Lower leg skin (tissue), 4 donors: ENCODE measurements around the gene OXCT1. TPM values are rescaled to one million over a fixed set of nuclear protein-coding genes. Genes with fewer than 3 reads are reported as not detected.

Experiments used
- DNase-seq, 2 donors: peaks; one replicate each; pipeline ENCODE4 v3.0.0-alpha.2; 2019; ENCODE audit warnings: low spot score in 2 of 2
- H3K4me3 ChIP-seq: fragments of 200-600 bp; sonication (generic); 2 replicates; pipeline ENCODE4 v1.5.1; 2017; ENCODE audit warnings: mild to moderate bottlenecking, low read depth; ENCODE audit not compliant: poor library complexity, severe bottlenecking
- POLR2A ChIP-seq, 2 donors: fragments of 450-650 bp; IDR thresholded peaks; one replicate each; pipeline ENCODE4 v1.6.1; 2016 to 2017; ENCODE audit warnings: antibody characterized with exemption in 2 of 2, mild to moderate bottlenecking in 1 of 2, moderate library complexity in 1 of 2
- WGBS, 2 donors: methylation state at CpG; one replicate each; pipeline ENCODE4 v1.1.5; 2018; 5-methylcytosine and 5-hydroxymethylcytosine counted together
- intact Hi-C: fragments of 100-400 bp; cut with DNase I; formaldehyde crosslinking; loops from one replicate; pipeline ENCODE4 v1.15.0; 2023; ENCODE audit warnings: low total_unique reads
- total RNA-seq, 4 donors: library from RNA; depleted of rRNA; stranded (reverse); fragments of >200 nt; gene quantifications; one replicate each; pipeline ENCODE4 v1.1.0, GENCODE V29; 2016
- TF ChIP-seq, protein P1 (sequence below), 3 donors: fragments of 450-650 bp; IDR thresholded peaks; one replicate each; pipeline ENCODE4 v1.5.1; 2016; ENCODE audit warnings: antibody characterized with exemption in 3 of 3, mild to moderate bottlenecking in 3 of 3, moderate library complexity in 2 of 3

The OXCT1 gene
- total RNA-seq, 4 donors from 2014 or later = 19.0 to 28.8 (median 20.9) TPM

DNA sequence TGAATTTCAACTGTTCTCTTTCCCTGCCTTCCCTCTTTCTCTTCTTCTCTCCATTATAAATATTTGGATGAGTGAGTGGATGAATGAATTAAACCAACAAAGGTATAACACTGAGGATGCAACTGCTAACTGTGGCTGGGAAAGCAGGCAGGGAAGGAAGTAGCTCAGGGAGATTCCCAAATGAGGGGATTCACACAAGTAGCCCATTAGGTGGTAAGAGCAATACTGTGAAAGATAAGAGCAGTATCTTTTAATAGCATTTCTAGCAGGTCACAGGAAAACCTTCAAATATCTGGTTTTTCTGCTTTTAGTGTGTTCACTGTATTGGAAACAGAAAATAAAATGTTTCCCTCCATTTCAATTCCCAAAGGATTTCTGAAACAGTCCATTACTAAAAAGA, 105.6 kb downstream of the OXCT1 start:
- H3K4me3 ChIP-seq = no peak overlapping the region
- intact Hi-C loops = no loop called here
- DNase-seq = no peak
- TF ChIP-seq, protein P1, sequence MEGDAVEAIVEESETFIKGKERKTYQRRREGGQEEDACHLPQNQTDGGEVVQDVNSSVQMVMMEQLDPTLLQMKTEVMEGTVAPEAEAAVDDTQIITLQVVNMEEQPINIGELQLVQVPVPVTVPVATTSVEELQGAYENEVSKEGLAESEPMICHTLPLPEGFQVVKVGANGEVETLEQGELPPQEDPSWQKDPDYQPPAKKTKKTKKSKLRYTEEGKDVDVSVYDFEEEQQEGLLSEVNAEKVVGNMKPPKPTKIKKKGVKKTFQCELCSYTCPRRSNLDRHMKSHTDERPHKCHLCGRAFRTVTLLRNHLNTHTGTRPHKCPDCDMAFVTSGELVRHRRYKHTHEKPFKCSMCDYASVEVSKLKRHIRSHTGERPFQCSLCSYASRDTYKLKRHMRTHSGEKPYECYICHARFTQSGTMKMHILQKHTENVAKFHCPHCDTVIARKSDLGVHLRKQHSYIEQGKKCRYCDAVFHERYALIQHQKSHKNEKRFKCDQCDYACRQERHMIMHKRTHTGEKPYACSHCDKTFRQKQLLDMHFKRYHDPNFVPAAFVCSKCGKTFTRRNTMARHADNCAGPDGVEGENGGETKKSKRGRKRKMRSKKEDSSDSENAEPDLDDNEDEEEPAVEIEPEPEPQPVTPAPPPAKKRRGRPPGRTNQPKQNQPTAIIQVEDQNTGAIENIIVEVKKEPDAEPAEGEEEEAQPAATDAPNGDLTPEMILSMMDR (IDR thresholded peaks at IDR 0.05) = no peak
- no peak for TF ChIP-seq POLR2A (IDR thresholded peaks at IDR 0.05)

DNA sequence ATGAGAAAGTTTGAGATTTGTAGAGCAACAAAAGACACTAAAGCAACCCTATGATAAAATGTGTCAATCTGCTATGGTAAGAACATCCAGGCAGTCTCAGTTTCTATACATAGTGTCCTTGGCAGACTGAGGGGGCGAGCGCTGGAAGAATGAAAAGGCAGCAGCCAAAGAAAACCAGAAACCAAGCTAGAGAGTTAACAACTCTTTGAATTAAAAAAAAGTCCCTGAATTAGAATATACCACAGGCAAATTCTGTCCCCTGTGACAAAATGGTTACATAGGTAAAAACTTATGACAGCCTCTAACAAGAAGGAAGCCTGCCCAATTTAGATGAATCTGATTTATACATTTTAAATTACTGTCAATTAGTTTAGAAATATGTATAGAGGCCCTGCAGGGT, 106.7 kb downstream of the OXCT1 start:
- DNase-seq = no peak
- intact Hi-C loops = no loop called here
- no peak overlapping the region for H3K4me3 ChIP-seq
- 84% methylated on average over 2 of the region's 2 CpGs for whole genome bisulfite sequencing, 2 donors
- TF ChIP-seq, protein P1 (IDR thresholded peaks at IDR 0.05) = no peak
- no peak for TF ChIP-seq POLR2A (IDR thresholded peaks at IDR 0.05)

DNA sequence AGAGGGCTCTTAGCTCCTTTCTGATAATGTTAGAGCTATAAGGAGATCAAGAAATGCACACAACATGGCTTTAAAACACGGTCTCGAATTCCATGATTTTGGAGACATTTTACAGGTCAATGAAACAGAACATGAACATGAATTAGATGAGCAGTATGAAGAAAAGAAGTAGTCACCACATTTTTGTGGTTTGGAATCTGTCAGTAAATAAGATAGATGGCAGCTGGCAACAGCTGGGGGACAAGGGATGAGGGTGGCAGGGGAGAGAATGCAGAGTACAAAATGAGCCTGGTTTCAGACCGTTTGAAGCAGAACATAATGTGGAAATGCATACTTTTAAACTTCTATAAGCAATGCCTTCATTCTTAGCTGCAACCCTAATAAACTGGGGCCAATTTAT, 107.1 kb downstream of the OXCT1 start:
- no peak for TF ChIP-seq POLR2A (IDR thresholded peaks at IDR 0.05)
- TF ChIP-seq, protein P1 (IDR thresholded peaks at IDR 0.05) = no peak
- intact Hi-C loops = no loop called here
- WGBS, 2 donors = 49 to 55% methylated on average over 3 of the region's 3 CpGs
- no peak overlapping the region for H3K4me3 ChIP-seq
- no peak for DNase-seq

DNA sequence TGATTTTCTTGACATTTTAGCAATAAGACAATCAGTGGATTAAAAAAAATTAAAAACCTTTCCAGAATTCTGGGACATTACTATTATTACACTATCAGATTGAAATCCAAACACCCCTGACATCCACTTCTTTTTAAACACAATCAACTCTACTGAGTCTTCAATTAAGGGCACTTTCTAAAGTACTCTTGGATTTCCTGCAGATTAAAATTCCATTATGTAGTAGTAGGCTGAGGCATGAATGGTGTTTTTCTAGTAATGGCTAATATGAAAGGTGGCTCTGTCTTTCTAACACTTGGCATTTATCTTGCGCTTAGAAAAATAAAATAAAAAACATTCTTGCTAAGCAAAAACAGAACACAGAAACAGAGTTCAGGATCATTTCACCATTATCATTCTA, 107.8 kb downstream of the OXCT1 start:
- no peak for DNase-seq
- WGBS, 2 donors = 88 to 93% methylated on average over 1 of the region's 1 CpG
- TF ChIP-seq POLR2A (IDR thresholded peaks at IDR 0.05) = no peak
- TF ChIP-seq, protein P1 (IDR thresholded peaks at IDR 0.05) = no peak

DNA sequence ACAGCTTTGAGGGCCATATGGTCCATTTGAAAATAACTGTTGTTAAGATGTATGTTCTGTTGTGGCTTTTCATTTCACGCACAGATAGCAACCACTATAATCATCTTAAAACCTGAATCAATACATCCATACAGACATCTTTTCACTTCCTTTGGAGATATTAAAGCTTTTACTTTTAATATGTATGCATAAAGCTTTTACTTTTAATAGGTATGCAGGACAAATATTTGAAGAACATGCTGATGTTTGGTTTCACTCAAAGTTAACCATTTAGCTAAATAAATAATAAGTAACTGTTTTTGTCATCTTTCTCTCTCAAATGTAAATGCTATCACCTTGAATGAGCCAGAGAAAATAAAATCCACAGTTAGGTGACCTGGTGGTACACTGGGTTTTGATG, 108.6 kb downstream of the OXCT1 start:
- intact Hi-C loops = no loop called here
- WGBS, 2 donors = 39 to 96% methylated on average over 1 of the region's 1 CpG
- H3K4me3 ChIP-seq = no peak overlapping the region
- TF ChIP-seq POLR2A (IDR thresholded peaks at IDR 0.05) = no peak
- TF ChIP-seq, protein P1 (IDR thresholded peaks at IDR 0.05) = no peak
- DNase-seq = no peak

More for the DNA sequence above, 107.8 kb downstream of the OXCT1 start:
- intact Hi-C loops = no loop called here
- H3K4me3 ChIP-seq = no peak overlapping the region

DNA sequence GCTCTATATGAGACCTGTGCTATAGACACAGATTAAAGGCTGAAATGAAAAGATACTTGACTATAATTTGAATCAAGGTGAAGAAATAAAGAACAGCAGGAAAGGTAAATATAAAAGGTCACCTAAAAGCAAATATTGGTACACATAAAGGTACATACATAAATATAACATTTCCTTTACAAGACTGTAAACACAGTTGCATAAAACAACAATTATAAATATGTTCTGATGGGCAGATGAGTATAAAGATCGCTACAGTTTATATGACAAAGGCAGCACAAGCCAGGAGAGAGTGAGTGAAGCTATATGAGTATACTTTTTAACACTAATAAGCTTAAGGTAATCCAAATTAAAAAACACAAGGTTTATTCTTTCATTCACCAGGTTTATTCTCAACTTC, 114.5 kb downstream of the OXCT1 start:
- intact Hi-C loops = no loop called here
- no peak for DNase-seq
- no peak for TF ChIP-seq POLR2A (IDR thresholded peaks at IDR 0.05)
- TF ChIP-seq, protein P1 (IDR thresholded peaks at IDR 0.05) = no peak
- 86 to 98% methylated on average over 1 of the region's 1 CpG for WGBS, 2 donors
- no peak overlapping the region for H3K4me3 ChIP-seq
